ENCODE measurements around the gene STOX2. TPM values are rescaled to one million over a fixed set of nuclear protein-coding genes. Genes with fewer than 3 reads are reported as not detected.

The STOX2 gene
- total and polyA plus RNA-seq, 2 of the 13 experiments (the other 11 are each of a cell fraction or from before 2014, with no cell fraction given) = 0.01 to 0.15 TPM

- no peak for FAIRE-seq
- 67% methylated on average over 7 of the region's 7 CpGs for WGBS (ENCODE audit: low lambda C conversion rate)
- in situ Hi-C loops (cut with HindIII; ENCODE audit: extremely low pct_ligation_motif_present, low pct_unique_long_range_greater_than_20kb) = no loop called here
Measured at GRCh38 chr4:183985786-183986185, 80.7 kb downstream of the STOX2 start.

More at GRCh38 chr4:183985786-183986185, 80.7 kb downstream of the STOX2 start:
- no peak overlapping the region for H3K27ac ChIP-seq (ENCODE audit: extremely low read length, insufficient read depth, low read length)
- ChIA-PET POLR2A (no interaction called here), CTCF (ENCODE audit: low intra/inter-chr PET ratio, low total read pairs) (no interaction called here)
- intact Hi-C loops (cut with micrococcal nuclease; ENCODE audit: unreplicated experiment) = no loop called here
- H2AFZ ChIP-seq (ENCODE audit: low read length) = no peak overlapping the region
- no peak overlapping the region for H3K9ac ChIP-seq (ENCODE audit: insufficient read depth, low read depth, low read length)
- no peak for TF ChIP-seq JUNB (CRISPR knock-in tag; IDR thresholded peaks at IDR 0.05; ENCODE audit: borderline replicate concordance)
- no peak for TF ChIP-seq ZNF574 (CRISPR knock-in tag; IDR thresholded peaks at IDR 0.05)
- TF ChIP-seq SOX13 (IDR thresholded peaks at IDR 0.05) = no peak
- no peak for TF ChIP-seq SOX13 (CRISPR knock-in tag; conservative IDR thresholded peaks at IDR 0.05 in 1 of 2, IDR thresholded peaks at IDR 0.05 in 1 of 2)
- no peak for TF ChIP-seq ZNF343 (CRISPR knock-in tag; IDR thresholded peaks at IDR 0.05)
- no peak for TF ChIP-seq ZNF597 (CRISPR knock-in tag; IDR thresholded peaks at IDR 0.05)
- no peaks in the 10 kb centered on the region for H3K79me2 ChIP-seq (ENCODE audit: insufficient read depth, low read length)
- BruUV-seq (replicated peaks) = no TSS peak
- H3K27me3 ChIP-seq (ENCODE audit: control insufficient read depth in 1 of 2, insufficient read depth in 2 of 2, low read length in 2 of 2) = no peaks in the 10 kb centered on the region
- no peaks in the 10 kb centered on the region for H3K4me1 ChIP-seq (ENCODE audit: insufficient read depth, low read length)
- no peaks in the 10 kb centered on the region for H4K20me1 ChIP-seq (ENCODE audit: insufficient read depth, low read length)
- H3K4me2 ChIP-seq (ENCODE audit: low read depth, low read length) = no peak overlapping the region
- H3K4me3 ChIP-seq (replicated peaks in 1 of 3; ENCODE audit: insufficient read depth in 1 of 3, low read depth in 2 of 3, low read length in 3 of 3) = no peak overlapping the region
- DNase-seq (ENCODE audit: low spot score) = no peak
- no peak for ATAC-seq
- no peaks in the 10 kb centered on the region for H3K36me3 ChIP-seq (replicated peaks in 1 of 2; ENCODE audit: control insufficient read depth in 1 of 2, insufficient read depth in 2 of 2, low read length in 2 of 2)
- H3K9me3 ChIP-seq (ENCODE audit: low read length) = no peaks in the 10 kb centered on the region
